PC-3 (cell line): Measurements from ENCODE around the gene FXYD5. TPM values are rescaled to one million over a fixed set of nuclear protein-coding genes. Genes with fewer than 3 reads are reported as not detected.

Source experiments
- ATAC-seq: fragments of 200-7000 bp; cut with Tn5 transposase; 2 replicates; pipeline ENCODE4 v1.9.1; 2020; ENCODE audit warnings: mild to moderate bottlenecking, moderate library complexity
- BruUV-seq: library from RNA; stranded (reverse); fragments of 400-500 nt; replicated peaks from 2 replicates; lab custom pipeline; 2021; lab: Mats Ljungman, UMichigan
- CTCF ChIA-PET: fragments of 300-600 bp; sonication (Branson Sonifier 250); formaldehyde crosslinking; loops from one replicate; lab custom pipeline; 2022; ENCODE audit warnings: antibody characterized with exemption; lab: Charles Lee
- POLR2A ChIA-PET: fragments of 300-600 bp; sonication (Branson Sonifier 250); formaldehyde crosslinking; loops from one replicate; lab custom pipeline; 2022; ENCODE audit warnings: antibody characterized with exemption; ENCODE audit not compliant: unreplicated experiment; lab: Charles Lee
- DNase-seq: peaks from one replicate; pipeline ENCODE4 v3.0.0-alpha.2; 2015
- H2AFZ ChIP-seq: fragments of 300-600 bp; sonication (generic); 2 replicates; pipeline ENCODE4 v1.6.0; 2016; ENCODE audit warnings: antibody characterized with exemption, low read length
- H3F3A ChIP-seq: fragments of 300-600 bp; sonication (generic); one replicate; pipeline ENCODE4 v1.6.0; 2017; ENCODE audit warnings: antibody characterized with exemption, low read length, control low read depth, mild to moderate bottlenecking; ENCODE audit not compliant: unreplicated experiment
- H3K27ac ChIP-seq: fragments of 300-600 bp; sonication (generic); 2 replicates; pipeline ENCODE4 v1.5.1; 2016; ENCODE audit warnings: mild to moderate bottlenecking, low read length
- H3K27me3 ChIP-seq: fragments of 300-600 bp; sonication (generic); 2 replicates; pipeline ENCODE4 v1.6.1; 2016; ENCODE audit warnings: low read length, mixed read lengths
- H3K36me3 ChIP-seq: fragments of 300-600 bp; sonication (generic); 2 replicates; pipeline ENCODE4 v1.6.1; 2016; ENCODE audit warnings: low read depth, mixed run types, low read length, mixed read lengths
- H3K4me1 ChIP-seq: fragments of 300-600 bp; sonication (generic); 2 replicates; pipeline ENCODE4 v1.5.1; 2016; ENCODE audit warnings: low read length; ENCODE audit not compliant: insufficient read depth
- H3K4me2 ChIP-seq: fragments of 300-600 bp; sonication (generic); 2 replicates; pipeline ENCODE4 v1.6.0; 2016; ENCODE audit warnings: low read length
- H3K4me3 ChIP-seq: fragments of 300-600 bp; sonication (generic); 2 replicates; pipeline ENCODE4 v1.5.1; 2016; ENCODE audit warnings: mild to moderate bottlenecking, low read length, mixed read lengths
- H3K79me2 ChIP-seq: fragments of 300-600 bp; sonication (generic); 2 replicates; pipeline ENCODE4 v1.6.1; 2017; ENCODE audit warnings: low read length, mixed read lengths
- H3K9ac ChIP-seq: fragments of 300-600 bp; sonication (generic); 2 replicates; pipeline ENCODE4 v1.6.0; 2016; ENCODE audit warnings: mild to moderate bottlenecking, low read length
- H3K9me2 ChIP-seq: fragments of 300-600 bp; sonication (generic); replicated peaks from 2 replicates; pipeline ENCODE4 v1.6.1; 2016; ENCODE audit warnings: mixed run types, low read length, mixed read lengths
- H3K9me3 ChIP-seq: fragments of 300-600 bp; sonication (generic); 2 replicates; pipeline ENCODE4 v1.6.1; 2016; ENCODE audit warnings: low read length, mixed read lengths
- H4K20me1 ChIP-seq: fragments of 300-600 bp; sonication (generic); 2 replicates; pipeline ENCODE4 v1.6.1; 2016; ENCODE audit warnings: low read length, mixed read lengths
- EZH2 ChIP-seq: fragments of 300-600 bp; sonication (generic); IDR thresholded peaks from one replicate; pipeline ENCODE4 v1.6.1; 2017; ENCODE audit warnings: antibody characterized with exemption, mild to moderate bottlenecking, low read length; ENCODE audit not compliant: unreplicated experiment
- EZH2phosphoT487 ChIP-seq: fragments of 300-600 bp; sonication (generic); IDR thresholded peaks from 2 replicates; pipeline ENCODE4 v1.6.1; 2018; ENCODE audit warnings: mild to moderate bottlenecking, antibody characterized with exemption, low read length, borderline replicate concordance
- intact Hi-C: fragments of 100-400 bp; cut with micrococcal nuclease; formaldehyde crosslinking; loops from 2 replicates; pipeline ENCODE4 v1.9.0; 2023
- total RNA-seq: library from RNA; depleted of rRNA; stranded (reverse); fragments of >200 nt; gene quantifications from 2 replicates; pipeline ENCODE4 v1.2.3, GENCODE V29; 2014
- TF ChIP-seq, protein P1 (sequence below): fragments of 300-600 bp; sonication (generic); conservative IDR thresholded peaks from 2 replicates; pipeline ENCODE4 v1.5.1; 2017; ENCODE audit warnings: antibody characterized with exemption, low read depth, mild to moderate bottlenecking, low read length

The FXYD5 gene
- total RNA-seq, 1 experiment from 2014 or later, result 123 TPM

- H4K20me1 ChIP-seq, result no peaks in the 10 kb centered on the region
- intact Hi-C loops, result no loop called here
- H3K4me1 ChIP-seq, result no peaks in the 10 kb centered on the region
- H3K9me2 ChIP-seq, result no peaks in the 10 kb centered on the region
- no peaks in the 10 kb centered on the region for H3K27me3 ChIP-seq
- H3K36me3 ChIP-seq, result no peaks in the 10 kb centered on the region
- H3K27ac ChIP-seq, result no peak overlapping the region
- ChIA-PET CTCF (no interaction called here), POLR2A (no interaction called here)
- H3K4me3 ChIP-seq, result no peak overlapping the region
- TF ChIP-seq, protein P1, sequence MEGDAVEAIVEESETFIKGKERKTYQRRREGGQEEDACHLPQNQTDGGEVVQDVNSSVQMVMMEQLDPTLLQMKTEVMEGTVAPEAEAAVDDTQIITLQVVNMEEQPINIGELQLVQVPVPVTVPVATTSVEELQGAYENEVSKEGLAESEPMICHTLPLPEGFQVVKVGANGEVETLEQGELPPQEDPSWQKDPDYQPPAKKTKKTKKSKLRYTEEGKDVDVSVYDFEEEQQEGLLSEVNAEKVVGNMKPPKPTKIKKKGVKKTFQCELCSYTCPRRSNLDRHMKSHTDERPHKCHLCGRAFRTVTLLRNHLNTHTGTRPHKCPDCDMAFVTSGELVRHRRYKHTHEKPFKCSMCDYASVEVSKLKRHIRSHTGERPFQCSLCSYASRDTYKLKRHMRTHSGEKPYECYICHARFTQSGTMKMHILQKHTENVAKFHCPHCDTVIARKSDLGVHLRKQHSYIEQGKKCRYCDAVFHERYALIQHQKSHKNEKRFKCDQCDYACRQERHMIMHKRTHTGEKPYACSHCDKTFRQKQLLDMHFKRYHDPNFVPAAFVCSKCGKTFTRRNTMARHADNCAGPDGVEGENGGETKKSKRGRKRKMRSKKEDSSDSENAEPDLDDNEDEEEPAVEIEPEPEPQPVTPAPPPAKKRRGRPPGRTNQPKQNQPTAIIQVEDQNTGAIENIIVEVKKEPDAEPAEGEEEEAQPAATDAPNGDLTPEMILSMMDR, result no peak
- no peak for TF ChIP-seq EZH2
- TF ChIP-seq EZH2phosphoT487, result no peak
- H3F3A ChIP-seq, result no peaks in the 10 kb centered on the region
- BruUV-seq, result no TSS peak
- no peaks in the 10 kb centered on the region for H3K79me2 ChIP-seq
- no peak overlapping the region for H3K9ac ChIP-seq
- ATAC-seq (no peak), DNase-seq (no peak)
- no peak overlapping the region for H2AFZ ChIP-seq
- no peaks in the 10 kb centered on the region for H3K9me3 ChIP-seq
- H3K4me2 ChIP-seq, result no peak overlapping the region
Observed at GRCh38 chr19:35132254-35132653, 22.3 kb upstream of the FXYD5 start.

- no peak overlapping the region for H3K4me3 ChIP-seq
- H3K36me3 ChIP-seq, result no peaks in the 10 kb centered on the region
- no peak overlapping the region for H3K9ac ChIP-seq
- CTCF ChIA-PET, result no interaction called here
- no peak overlapping the region for H2AFZ ChIP-seq
- ATAC-seq, result no peak
- no peaks in the 10 kb centered on the region for H3K79me2 ChIP-seq
- intact Hi-C loops, result no loop called here
- no peaks in the 10 kb centered on the region for H4K20me1 ChIP-seq
- H3K9me3 ChIP-seq, result no peaks in the 10 kb centered on the region
- TF ChIP-seq EZH2phosphoT487, result no peak
- TF ChIP-seq, protein P1, result no peak
- no peak for TF ChIP-seq EZH2
- no peak overlapping the region for H3K4me2 ChIP-seq
- no peaks in the 10 kb centered on the region for H3K4me1 ChIP-seq
- POLR2A ChIA-PET, result no interaction called here
- no TSS peak for BruUV-seq
- DNase-seq, result no peak
- no peaks in the 10 kb centered on the region for H3K9me2 ChIP-seq
- H3K27ac ChIP-seq, result no peak overlapping the region
- no peaks in the 10 kb centered on the region for H3F3A ChIP-seq
- no peaks in the 10 kb centered on the region for H3K27me3 ChIP-seq
Observed at GRCh38 chr19:35133826-35134225, 20.7 kb upstream of the FXYD5 start.

DNA sequence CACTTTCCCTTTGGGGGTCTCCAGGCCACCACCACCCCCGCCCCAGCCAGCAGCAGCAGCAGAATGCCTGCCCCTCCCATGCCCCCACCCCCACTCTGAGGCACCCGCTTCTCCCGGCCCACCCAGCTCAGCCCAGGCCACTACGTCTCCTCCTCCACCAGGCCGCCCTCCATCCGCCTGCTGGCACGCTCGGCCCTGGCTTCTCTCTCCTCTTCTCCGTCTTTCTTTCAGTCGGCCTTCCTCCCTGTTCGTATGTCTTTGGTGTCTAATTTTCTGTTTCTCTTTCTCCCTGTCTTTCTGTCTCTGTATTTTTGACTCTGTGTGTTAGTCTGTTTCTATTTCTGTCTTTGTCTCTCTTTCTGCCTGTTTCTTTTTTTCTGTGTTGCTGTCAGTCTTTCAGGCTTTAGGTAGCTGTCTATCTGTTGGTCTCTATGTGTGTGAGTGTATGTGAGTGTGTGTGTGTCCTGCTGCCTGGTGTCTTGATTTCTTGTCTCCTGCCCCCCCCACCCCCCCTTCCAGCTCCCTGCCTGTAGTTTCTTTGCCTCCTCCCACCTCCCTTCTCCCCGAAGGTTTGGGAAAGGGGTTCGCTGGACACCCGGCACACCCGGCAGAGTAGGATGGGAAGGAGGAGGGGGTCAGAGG lies 19.8 kb upstream of the FXYD5 start, which contains the start of gene LGI4:
TSS of gene LGI4 (minus strand) at position 459 of the 642 bp plus-strand sequence. CDS start at position 80, 379 bp downstream.
- H3K27ac ChIP-seq, result no peak within 1 kb of the TSS
- ChIA-PET CTCF (no interaction called here), POLR2A (no interaction called here)
- H3K27me3 ChIP-seq, result no peaks in the 10 kb centered on the region
- H3K9me2 ChIP-seq, result no peaks in the 10 kb centered on the region
- no peak within 1 kb of the TSS for H2AFZ ChIP-seq
- no peaks in the 10 kb centered on the region for H3K4me1 ChIP-seq
- no peak within 1 kb of the TSS for H3K9ac ChIP-seq
- BruUV-seq, result no TSS peak
- no peak for ATAC-seq
- H3F3A ChIP-seq, result no peaks in the 10 kb centered on the region
- H4K20me1 ChIP-seq, result no peaks in the 10 kb centered on the region
- no peaks in the 10 kb centered on the region for H3K79me2 ChIP-seq
- H3K4me3 ChIP-seq, result no peak within 1 kb of the TSS
- H3K9me3 ChIP-seq, result no peaks in the 10 kb centered on the region
- H3K4me2 ChIP-seq, result no peak within 1 kb of the TSS
- no peak for DNase-seq
- no peaks in the 10 kb centered on the region for H3K36me3 ChIP-seq
- intact Hi-C loops, result loop anchor here (1.0 kb wide), 1 partner anchor 20 kb away; no protein-coding TSS in a partner anchor
- no peak for TF ChIP-seq EZH2phosphoT487
- TF ChIP-seq, protein P1, result no peak
- TF ChIP-seq EZH2, result no peak
